HG03097 (cell line): ENCODE results near the gene UBXN11.

Experiments used
- ATAC-seq: cut with Tn5 transposase; IDR thresholded peaks from one replicate; pipeline ENCODE4 v1.9.1; 2021; ENCODE audit not compliant: unreplicated experiment, low FRiP score

Gene UBXN11

GRCh38 chr1:26288311-26288941 lies 18.0 kb downstream of the UBXN11 start:
- no peak for ATAC-seq

- no peak for ATAC-seq
Observed at GRCh38 chr1:26287811-26288210, 18.6 kb downstream of the UBXN11 start.

- peak; percentile 38 for ATAC-seq
Observed at GRCh38 chr1:26287033-26287711, 19.3 kb downstream of the UBXN11 start.

- no peak for ATAC-seq
Observed at GRCh38 chr1:26286064-26286416, 20.4 kb downstream of the UBXN11 start.

- no peak for ATAC-seq
Observed at GRCh38 chr1:26285366-26286063, 20.9 kb downstream of the UBXN11 start.

GRCh38 chr1:26284597-26285347 lies 21.7 kb downstream of the UBXN11 start:
- ATAC-seq: no peak

- no peak for ATAC-seq
Observed at GRCh38 chr1:26283871-26284596, 22.4 kb downstream of the UBXN11 start.

GRCh38 chr1:26283279-26283853 lies 23.1 kb downstream of the UBXN11 start:
- ATAC-seq: no peak

GRCh38 chr1:26282401-26282918 lies 24.0 kb downstream of the UBXN11 start:
- no peak for ATAC-seq

- no peak for ATAC-seq
Observed at GRCh38 chr1:26281971-26282370, 24.5 kb downstream of the UBXN11 start.

- no peak for ATAC-seq
Observed at GRCh38 chr1:26281091-26281958, 25.1 kb downstream of the UBXN11 start.

GRCh38 chr1:26280333-26281042 lies 25.9 kb downstream of the UBXN11 start:
- no peak for ATAC-seq

- peak; percentile 42 for ATAC-seq
Observed at GRCh38 chr1:26279456-26280332, 26.7 kb downstream of the UBXN11 start, which contains the start of gene SH3BGRL3. SH3BGRL3 (plus strand) TSS chr1:26280086; CDS start chr1:26280156, 70 bp downstream.

- no peak for ATAC-seq
Observed at GRCh38 chr1:26278724-26279455, 27.5 kb downstream of the UBXN11 start.

GRCh38 chr1:26278303-26278702 lies 28.1 kb downstream of the UBXN11 start:
- no peak for ATAC-seq

- no peak for ATAC-seq
Observed at GRCh38 chr1:26277719-26278118, 28.7 kb downstream of the UBXN11 start.

GRCh38 chr1:26277261-26277661 lies 29.2 kb downstream of the UBXN11 start:
- ATAC-seq: no peak
